ENCODE data around the gene TBXT.

The TBXT gene

GRCh38 chr6:166109608-166110007 is 58.0 kb downstream of the TBXT start:
- TF ChIP-seq EZH2phosphoT487 (IDR thresholded peaks at IDR 0.05; ENCODE audit: borderline replicate concordance, low read length) (no peak), CTCF (IDR thresholded peaks at IDR 0.05; ENCODE audit: low read depth, low read length, poor library complexity, severe bottlenecking) (no peak)
- H4K20me1 ChIP-seq (ENCODE audit: control insufficient read depth, insufficient read depth, low read depth, low read length): no peaks in the 10 kb centered on the region
- H3K27ac ChIP-seq (ENCODE audit: low read depth, low read length): no peak overlapping the region
- no peak overlapping the region for H3K4me3 ChIP-seq (ENCODE audit: low read length)
- peaks cover 3% of the 10 kb centered on the region; the same call in 1 of the 2 replicates for H3K4me1 ChIP-seq (ENCODE audit: control insufficient read depth, low read length)
- no peaks in the 10 kb centered on the region for H3K9me3 ChIP-seq (ENCODE audit: control insufficient read depth, insufficient read depth, low read length)
- H3K9me2 ChIP-seq (replicated peaks; ENCODE audit: control insufficient read depth, low read length): no peaks in the 10 kb centered on the region
- no peaks in the 10 kb centered on the region for H3K36me3 ChIP-seq (ENCODE audit: control insufficient read depth, low read length)
- no peaks in the 10 kb centered on the region for H3K79me2 ChIP-seq (ENCODE audit: control insufficient read depth, low read length)
- H3K27me3 ChIP-seq (ENCODE audit: control insufficient read depth, low read length): peaks cover 20% of the 10 kb centered on the region
- no peak overlapping the region for H3K4me2 ChIP-seq (ENCODE audit: low read length)
- H3F3A ChIP-seq (ENCODE audit: control insufficient read depth, insufficient read depth): no peaks in the 10 kb centered on the region
